Vagina (tissue), 2 donors: ENCODE measurements around the gene SLC43A1. TPM values are rescaled to one million over a fixed set of nuclear protein-coding genes. Genes with fewer than 3 reads are reported as not detected.

Source experiments
- DNase-seq, 2 donors: peaks; one replicate each; pipeline ENCODE4 v3.0.0-alpha.2; 2017; ENCODE audit errors: extremely low spot score in 2 of 2
- H3K27ac ChIP-seq: fragments of 200-600 bp; sonication (generic); one replicate; pipeline ENCODE4 v1.5.1; 2019
- H3K27me3 ChIP-seq: fragments of 200-600 bp; sonication (generic); one replicate; pipeline ENCODE4 v1.5.1; 2019
- H3K36me3 ChIP-seq, 2 donors: fragments of 200-600 bp; sonication (generic); one replicate each; pipeline ENCODE4 v1.5.1; 2017 to 2019
- H3K4me1 ChIP-seq: fragments of 200-600 bp; sonication (generic); one replicate; pipeline ENCODE4 v1.5.1; 2019
- H3K4me3 ChIP-seq, 2 donors: fragments of 200-600 bp; sonication (generic); 1 replicate in 1 of 2; 2 replicates in 1 of 2; pipeline ENCODE4 v1.5.1; 2016 to 2019
- H3K9me3 ChIP-seq: fragments of 200-600 bp; sonication (generic); one replicate; pipeline ENCODE4 v1.5.1; 2019
- POLR2A ChIP-seq, 2 donors: fragments of 450-650 bp; IDR thresholded peaks; one replicate each; pipeline ENCODE4 v1.6.1; 2017; ENCODE audit warnings: antibody characterized with exemption in 2 of 2, mild to moderate bottlenecking in 2 of 2, moderate library complexity in 2 of 2
- POLR2AphosphoS5 ChIP-seq, 2 donors: sonication (generic); formaldehyde crosslinking; IDR thresholded peaks; one replicate each; pipeline ENCODE4 v1.9.0; 2017; ENCODE audit warnings: antibody characterized with exemption in 2 of 2, mild to moderate bottlenecking in 2 of 2, low read depth in 1 of 2; ENCODE audit not compliant: insufficient read depth in 1 of 2
- intact Hi-C: fragments of 100-400 bp; cut with DNase I; formaldehyde crosslinking; loops from one replicate; pipeline ENCODE4 v1.15.1; 2023
- total RNA-seq: library from RNA; depleted of rRNA; stranded (reverse); fragments of >200 nt; gene quantifications from one replicate; pipeline ENCODE4 v1.2.3, GENCODE V29; 2016
- TF ChIP-seq, protein P1 (sequence below), 3 experiments: fragments of 450-650 bp in 2 of 3; fragments of 200-600 bp in 1 of 3; sonication (generic) in 1 of 3; IDR thresholded peaks; one replicate each; pipeline ENCODE4 v1.5.1; 2017 to 2019; ENCODE audit warnings: antibody characterized with exemption in 3 of 3, mild to moderate bottlenecking in 2 of 3, moderate library complexity in 2 of 3

SLC43A1 gene
- total RNA-seq, 1 donor from 2014 or later, result 22.6 TPM

DNA sequence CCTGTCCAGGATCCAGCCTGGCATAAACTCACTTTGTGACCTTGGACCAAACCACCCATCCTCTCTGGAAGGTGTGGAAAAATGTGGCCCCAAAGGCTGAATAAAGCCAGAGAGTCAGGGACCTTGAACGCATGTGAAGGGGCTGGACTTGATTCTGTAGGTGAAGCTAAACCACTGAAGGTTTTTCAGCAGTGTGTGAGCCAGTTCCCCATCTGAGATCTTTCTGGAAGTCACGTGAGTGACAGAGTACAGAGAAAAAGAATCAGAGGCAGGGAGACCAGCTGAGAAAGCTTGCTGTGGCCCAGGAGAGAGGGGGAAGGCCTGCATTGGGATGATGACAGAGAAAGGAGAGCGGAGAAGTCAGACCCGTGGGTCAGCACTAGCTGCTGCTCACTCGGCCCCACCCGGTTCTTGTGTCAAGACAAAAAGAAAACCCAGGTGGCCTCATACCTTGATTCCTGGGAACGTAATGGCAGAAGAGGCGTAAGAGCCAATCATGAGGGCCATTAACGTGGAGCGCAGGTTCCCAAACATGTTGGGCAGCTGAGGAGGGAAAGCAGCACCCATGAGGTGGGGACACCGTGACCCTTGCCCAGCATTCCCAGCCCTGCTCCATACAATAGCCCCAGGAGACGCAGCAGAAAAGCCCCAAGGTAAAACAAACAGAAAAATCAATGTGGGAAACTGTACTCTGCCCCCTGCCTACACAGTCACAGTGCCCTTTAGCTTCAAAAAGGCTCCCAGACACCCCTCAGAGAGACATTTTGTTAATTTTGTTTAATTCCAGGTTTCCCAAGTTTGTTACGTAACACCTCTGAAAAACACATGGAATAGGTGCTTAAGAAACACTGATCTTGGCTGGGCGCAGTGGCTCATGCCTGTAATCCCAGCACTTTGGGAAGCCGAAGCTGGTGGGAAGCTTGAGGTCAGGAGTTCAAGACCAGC is 17.9 kb downstream of the SLC43A1 start:
- TF ChIP-seq POLR2A (IDR thresholded peaks at IDR 0.05) (no peak), POLR2AphosphoS5 (IDR thresholded peaks at IDR 0.05; ENCODE audit: insufficient read depth in 1 of 2, low read depth in 1 of 2) (no peak)
- TF ChIP-seq, protein P1, sequence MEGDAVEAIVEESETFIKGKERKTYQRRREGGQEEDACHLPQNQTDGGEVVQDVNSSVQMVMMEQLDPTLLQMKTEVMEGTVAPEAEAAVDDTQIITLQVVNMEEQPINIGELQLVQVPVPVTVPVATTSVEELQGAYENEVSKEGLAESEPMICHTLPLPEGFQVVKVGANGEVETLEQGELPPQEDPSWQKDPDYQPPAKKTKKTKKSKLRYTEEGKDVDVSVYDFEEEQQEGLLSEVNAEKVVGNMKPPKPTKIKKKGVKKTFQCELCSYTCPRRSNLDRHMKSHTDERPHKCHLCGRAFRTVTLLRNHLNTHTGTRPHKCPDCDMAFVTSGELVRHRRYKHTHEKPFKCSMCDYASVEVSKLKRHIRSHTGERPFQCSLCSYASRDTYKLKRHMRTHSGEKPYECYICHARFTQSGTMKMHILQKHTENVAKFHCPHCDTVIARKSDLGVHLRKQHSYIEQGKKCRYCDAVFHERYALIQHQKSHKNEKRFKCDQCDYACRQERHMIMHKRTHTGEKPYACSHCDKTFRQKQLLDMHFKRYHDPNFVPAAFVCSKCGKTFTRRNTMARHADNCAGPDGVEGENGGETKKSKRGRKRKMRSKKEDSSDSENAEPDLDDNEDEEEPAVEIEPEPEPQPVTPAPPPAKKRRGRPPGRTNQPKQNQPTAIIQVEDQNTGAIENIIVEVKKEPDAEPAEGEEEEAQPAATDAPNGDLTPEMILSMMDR (IDR thresholded peaks at IDR 0.05), result no peak
- no peaks in the 10 kb centered on the region for H3K27me3 ChIP-seq
- no peak overlapping the region for H3K4me3 ChIP-seq
- intact Hi-C loops, result loop anchor here (10.0 kb wide), 1 partner anchor 153 kb away; no protein-coding TSS in a partner anchor
- peaks cover 25% of the 10 kb centered on the region for H3K4me1 ChIP-seq
- no peaks in the 10 kb centered on the region for H3K9me3 ChIP-seq
- no peak for DNase-seq
- no peak overlapping the region for H3K27ac ChIP-seq
- H3K36me3 ChIP-seq, result peaks cover 0 to 8% of the 10 kb centered on the region in 2 donors

DNA sequence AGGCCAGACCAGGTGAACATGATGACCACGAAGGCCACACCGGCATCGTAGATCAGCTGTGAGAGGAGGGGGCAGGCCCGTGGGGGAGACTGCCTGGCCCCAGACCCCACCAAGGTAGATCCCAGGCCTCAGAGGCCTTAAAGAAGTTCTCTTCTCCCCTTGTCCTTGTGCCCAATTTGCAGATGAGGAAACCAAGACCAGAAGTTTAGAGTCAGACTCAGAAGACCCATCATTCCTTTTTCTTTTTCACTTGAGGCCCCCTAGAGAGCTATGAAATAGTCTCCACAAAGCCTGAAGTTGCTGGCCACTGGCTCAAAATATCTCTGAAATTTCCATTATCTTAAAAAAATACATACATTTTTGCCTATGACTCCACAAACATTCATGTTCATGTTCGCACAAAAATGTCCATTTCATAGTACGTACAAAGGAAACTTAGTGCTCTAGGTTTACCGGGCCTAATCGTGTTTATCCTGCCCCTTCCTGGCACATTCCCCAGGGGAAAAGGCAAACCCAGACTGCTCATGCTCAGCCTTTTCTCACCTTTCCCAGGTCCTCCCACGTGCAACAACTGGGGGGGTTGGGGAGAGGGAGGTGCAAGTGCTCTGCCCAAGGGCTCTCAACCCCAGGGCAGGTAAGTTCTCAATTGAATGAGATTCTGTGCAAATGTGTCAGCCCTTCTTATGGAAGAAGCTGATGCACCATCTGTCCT is 19.2 kb downstream of the SLC43A1 start:
- Histone ChIP-seq H3K27ac (no peak overlapping the region), H3K9me3 (no peaks in the 10 kb centered on the region), H3K4me3 (no peak overlapping the region), H3K4me1 (peaks cover 25% of the 10 kb centered on the region), H3K36me3 (peaks cover 0 to 8% of the 10 kb centered on the region in 2 donors), H3K27me3 (no peaks in the 10 kb centered on the region)
- intact Hi-C loops, result loop anchor here (10.0 kb wide), 1 partner anchor 151 kb away; no protein-coding TSS in a partner anchor
- no peak for TF ChIP-seq POLR2A (IDR thresholded peaks at IDR 0.05)
- no peak for DNase-seq

DNA sequence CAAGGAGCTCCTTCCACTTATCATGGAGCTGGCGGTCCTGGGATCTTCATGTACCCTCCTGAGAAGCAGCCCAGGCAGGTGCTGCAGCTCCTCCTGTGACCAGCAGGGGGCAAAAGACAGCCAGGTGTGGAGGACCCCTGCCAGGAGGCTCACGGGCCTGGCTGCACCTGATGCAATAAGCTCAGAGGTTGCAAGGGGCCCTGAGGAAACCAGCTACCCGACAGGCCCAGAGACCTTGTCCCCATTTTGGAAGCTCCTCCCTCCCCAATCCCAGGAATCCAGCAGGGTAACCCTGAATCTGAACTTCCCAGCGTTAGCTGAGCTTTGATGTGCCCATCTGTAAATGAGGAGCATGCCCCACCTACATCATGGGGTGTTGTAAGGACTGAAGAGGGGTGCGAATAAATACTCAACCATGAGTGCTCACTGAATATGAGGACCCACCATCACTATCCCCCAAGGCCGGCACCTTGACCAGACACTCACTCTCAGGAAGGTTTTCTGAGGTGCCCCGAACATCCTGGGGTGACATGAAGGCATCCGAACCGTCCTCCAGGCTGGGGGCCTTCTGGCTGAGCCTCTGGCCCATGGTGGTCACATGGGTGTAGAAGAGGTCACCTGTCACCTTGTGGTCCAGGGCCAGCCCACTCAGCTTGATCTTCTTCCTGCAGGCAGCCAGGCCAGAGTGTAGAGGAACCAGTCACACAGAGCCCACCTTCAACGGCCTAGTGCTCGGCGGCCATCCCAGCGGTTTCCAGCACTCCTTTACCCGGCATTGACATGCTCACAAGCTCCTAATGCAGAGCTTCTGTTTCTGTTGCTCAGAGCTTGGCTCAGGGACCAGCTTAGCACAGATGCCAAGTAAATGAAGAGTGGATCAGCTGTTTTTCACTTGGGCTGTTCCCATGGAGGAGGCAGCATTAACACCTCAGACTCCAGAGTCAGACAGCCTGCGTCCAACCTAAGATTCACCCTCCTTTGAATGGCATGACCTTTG is 21.7 kb downstream of the SLC43A1 start:
- TF ChIP-seq, protein P1 (IDR thresholded peaks at IDR 0.05), result peak; percentile 54 to 80 (median 70)
- no peak for TF ChIP-seq POLR2A (IDR thresholded peaks at IDR 0.05)
- no peak for DNase-seq
- no peaks in the 10 kb centered on the region for H3K9me3 ChIP-seq
- H3K27ac ChIP-seq, result no peak overlapping the region
- H3K4me1 ChIP-seq, result peaks cover 6% of the 10 kb centered on the region
- H3K27me3 ChIP-seq, result no peaks in the 10 kb centered on the region
- peaks cover 0 to 8% of the 10 kb centered on the region in 2 donors for H3K36me3 ChIP-seq
- no peak overlapping the region for H3K4me3 ChIP-seq
- intact Hi-C loops, result loop anchor here (5.0 to 10.0 kb wide), 2 partner anchors 33 to 149 kb away; no protein-coding TSS in a partner anchor

DNA sequence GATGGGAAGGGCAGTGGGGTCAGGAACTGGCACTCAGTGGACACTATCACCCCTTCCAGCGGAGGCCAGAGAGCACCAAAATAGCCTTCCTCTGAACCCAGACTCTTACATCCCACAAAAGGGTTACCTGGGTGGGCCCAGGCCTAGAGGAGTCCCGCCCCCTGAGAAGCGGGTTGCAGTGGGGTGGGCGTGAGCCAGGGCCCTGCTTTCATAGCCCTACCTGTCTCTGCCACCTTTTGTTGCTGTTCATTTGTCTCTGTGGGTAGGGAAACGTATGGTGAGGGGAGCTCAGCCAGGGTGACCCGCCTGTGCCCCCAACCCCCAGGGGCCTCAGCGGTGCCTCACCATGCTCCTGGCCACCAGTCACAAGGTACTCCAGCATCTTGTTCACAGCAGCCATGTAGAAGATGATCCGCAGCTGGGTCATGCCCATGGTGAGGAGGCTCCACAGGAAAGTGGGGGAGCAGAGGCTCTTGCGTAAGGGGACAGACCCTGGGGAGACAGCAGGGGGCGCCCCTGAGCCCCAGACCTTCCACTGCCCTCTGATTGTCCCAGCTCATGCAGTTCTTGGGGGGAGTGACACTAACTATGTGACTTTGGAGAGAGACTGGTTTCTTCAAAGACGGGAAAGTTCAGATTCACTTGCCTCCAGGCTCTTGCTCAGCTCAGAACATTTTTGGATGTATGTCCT is 24.0 kb downstream of the SLC43A1 start:
- intact Hi-C loops, result loop anchor here (5.0 to 10.0 kb wide), 2 partner anchors 36 to 147 kb away; no protein-coding TSS in a partner anchor
- no peaks in the 10 kb centered on the region for H3K9me3 ChIP-seq
- TF ChIP-seq, protein P1 (IDR thresholded peaks at IDR 0.05), result peak in 2 of 3 experiments; percentile 16 to 18
- no peak for TF ChIP-seq POLR2A (IDR thresholded peaks at IDR 0.05)
- TF ChIP-seq POLR2AphosphoS5 (IDR thresholded peaks at IDR 0.05; ENCODE audit: insufficient read depth in 1 of 2, low read depth in 1 of 2), result no peak
- no peaks in the 10 kb centered on the region for H3K4me1 ChIP-seq
- no peak for DNase-seq
- no peak overlapping the region for H3K4me3 ChIP-seq
- H3K27me3 ChIP-seq, result no peaks in the 10 kb centered on the region
- peaks cover 0 to 15% of the 10 kb centered on the region in 2 donors for H3K36me3 ChIP-seq
- no peak overlapping the region for H3K27ac ChIP-seq
